Inflammatory macrophage (primary cell): ENCODE measurements around the gene VASH1.

Source experiments
- DNase-seq, 2 donors: peaks; one replicate each; pipeline ENCODE4 v3.0.0-alpha.2; 2020 to 2022

Gene VASH1

GRCh38 chr14:76784881-76785280, 23.6 kb downstream of the VASH1 start:
- peak; percentile 81 to 84 for DNase-seq

GRCh38 chr14:76786601-76787000, 25.3 kb downstream of the VASH1 start:
- no peak for DNase-seq

- DNase-seq: no peak
Measured at GRCh38 chr14:76792422-76792821, 31.2 kb downstream of the VASH1 start.

GRCh38 chr14:76793324-76793723, 32.1 kb downstream of the VASH1 start:
- DNase-seq: no peak

- DNase-seq: no peak
Measured at GRCh38 chr14:76793956-76794355, 32.7 kb downstream of the VASH1 start.

- no peak for DNase-seq
Measured at GRCh38 chr14:76806446-76806845, 45.2 kb downstream of the VASH1 start.

GRCh38 chr14:76808011-76808410, 46.7 kb downstream of the VASH1 start:
- DNase-seq: peak; percentile 24 to 54

GRCh38 chr14:76808990-76809389, 47.7 kb downstream of the VASH1 start:
- DNase-seq: no peak

GRCh38 chr14:76810525-76810924, 49.3 kb downstream of the VASH1 start:
- DNase-seq: no peak

GRCh38 chr14:76810953-76811400, 49.7 kb downstream of the VASH1 start:
- DNase-seq: peak; percentile 74 to 85

- no peak for DNase-seq
Measured at GRCh38 chr14:76811561-76811960, 50.3 kb downstream of the VASH1 start.

- DNase-seq: no peak
Measured at GRCh38 chr14:76812093-76812421, 50.8 kb downstream of the VASH1 start.

GRCh38 chr14:76812422-76813383, 51.4 kb downstream of the VASH1 start, which contains the start of gene ANGEL1:
Gene ANGEL1, minus strand, starts transcription at chr14:76812882. Its CDS starts 55 bp downstream, at chr14:76812827.
- peak; percentile 95 to 96 for DNase-seq

GRCh38 chr14:76814726-76815645, 53.7 kb downstream of the VASH1 start:
- DNase-seq: no peak

GRCh38 chr14:76820700-76821099, 59.4 kb downstream of the VASH1 start:
- no peak for DNase-seq

GRCh38 chr14:76826122-76826521, 64.9 kb downstream of the VASH1 start, which contains the start of gene LRRC74A:
Gene LRRC74A, plus strand, starts transcription at chr14:76826408. Its CDS starts 290 bp downstream, at chr14:76826698.
- peak in 1 of 2 donors; percentile 36 for DNase-seq

- no peak for DNase-seq
Measured at GRCh38 chr14:76827696-76828296, 66.5 kb downstream of the VASH1 start.

- peak; percentile 45 to 67 for DNase-seq
Measured at GRCh38 chr14:76828339-76829012, 67.2 kb downstream of the VASH1 start.

GRCh38 chr14:76829013-76829365, 67.7 kb downstream of the VASH1 start:
- DNase-seq: peak; percentile 89 to 97

GRCh38 chr14:76829650-76830421, 68.6 kb downstream of the VASH1 start:
- peak in 1 of 2 donors; percentile 48 for DNase-seq

- DNase-seq: peak; percentile 20 to 58
Measured at GRCh38 chr14:76830556-76830955, 69.3 kb downstream of the VASH1 start.
